Measurements from ENCODE around the gene OSER1. TPM values are rescaled to one million over a fixed set of nuclear protein-coding genes. Genes with fewer than 3 reads are reported as not detected.

Gene OSER1
- total RNA-seq, 1 donor from 2014 or later = 28.2 TPM

- Mint-ChIP-seq H3K27me3 (ENCODE audit: unreplicated experiment) (peaks cover 9% of the 10 kb centered on the region), H3K36me3 (ENCODE audit: low read depth, unreplicated experiment) (no peaks in the 10 kb centered on the region), H3K27ac (ENCODE audit: unreplicated experiment) (no peak overlapping the region), H3K4me1 (ENCODE audit: unreplicated experiment) (peaks cover 24% of the 10 kb centered on the region), H3K9me3 (ENCODE audit: unreplicated experiment) (no peaks in the 10 kb centered on the region), H3K4me3 (ENCODE audit: unreplicated experiment) (no peak overlapping the region)
- no peak for DNase-seq (ENCODE audit: low spot score)
- TF ChIP-seq CTCF (IDR thresholded peaks at IDR 0.05; ENCODE audit: unreplicated experiment) = no peak
Measured at GRCh38 chr20:44180814-44181213, 29.8 kb downstream of the OSER1 start.

GRCh38 chr20:44176833-44177534 is 33.6 kb downstream of the OSER1 start:
- no peak overlapping the region for H3K27ac Mint-ChIP-seq (ENCODE audit: unreplicated experiment)

GRCh38 chr20:44174996-44175765 is 35.4 kb downstream of the OSER1 start:
- no peak overlapping the region for H3K4me3 Mint-ChIP-seq (ENCODE audit: unreplicated experiment)
- H3K36me3 Mint-ChIP-seq (ENCODE audit: low read depth, unreplicated experiment) = no peaks in the 10 kb centered on the region
- DNase-seq (ENCODE audit: low spot score) = no peak
- H3K4me1 Mint-ChIP-seq (ENCODE audit: unreplicated experiment) = peaks cover 28% of the 10 kb centered on the region
- H3K27ac Mint-ChIP-seq (ENCODE audit: unreplicated experiment) = no peak overlapping the region
- no peaks in the 10 kb centered on the region for H3K9me3 Mint-ChIP-seq (ENCODE audit: unreplicated experiment)
- peaks cover 2% of the 10 kb centered on the region for H3K27me3 Mint-ChIP-seq (ENCODE audit: unreplicated experiment)
- no peak for TF ChIP-seq CTCF (IDR thresholded peaks at IDR 0.05; ENCODE audit: unreplicated experiment)

More at GRCh38 chr20:44176833-44177534, 33.6 kb downstream of the OSER1 start:
- Mint-ChIP-seq H3K27me3 (ENCODE audit: unreplicated experiment) (peaks cover 4% of the 10 kb centered on the region), H3K9me3 (ENCODE audit: unreplicated experiment) (no peaks in the 10 kb centered on the region), H3K36me3 (ENCODE audit: low read depth, unreplicated experiment) (no peaks in the 10 kb centered on the region), H3K4me1 (ENCODE audit: unreplicated experiment) (peaks cover 21% of the 10 kb centered on the region), H3K4me3 (ENCODE audit: unreplicated experiment) (no peak overlapping the region)
- no peak for TF ChIP-seq CTCF (IDR thresholded peaks at IDR 0.05; ENCODE audit: unreplicated experiment)
- DNase-seq (ENCODE audit: low spot score) = no peak

- Mint-ChIP-seq H3K9me3 (ENCODE audit: unreplicated experiment) (no peaks in the 10 kb centered on the region), H3K27me3 (ENCODE audit: unreplicated experiment) (peaks cover 3% of the 10 kb centered on the region), H3K4me3 (ENCODE audit: unreplicated experiment) (no peak overlapping the region), H3K4me1 (ENCODE audit: unreplicated experiment) (peaks cover 31% of the 10 kb centered on the region), H3K27ac (ENCODE audit: unreplicated experiment) (no peak overlapping the region), H3K36me3 (ENCODE audit: low read depth, unreplicated experiment) (no peaks in the 10 kb centered on the region)
- no peak for DNase-seq (ENCODE audit: low spot score)
- no peak for TF ChIP-seq CTCF (IDR thresholded peaks at IDR 0.05; ENCODE audit: unreplicated experiment)
Measured at GRCh38 chr20:44173846-44174245, 36.7 kb downstream of the OSER1 start.

GRCh38 chr20:44173116-44173515 is 37.5 kb downstream of the OSER1 start:
- H3K27me3 Mint-ChIP-seq (ENCODE audit: unreplicated experiment) = peaks cover 3% of the 10 kb centered on the region
- H3K4me1 Mint-ChIP-seq (ENCODE audit: unreplicated experiment) = peaks cover 31% of the 10 kb centered on the region
- no peak for TF ChIP-seq CTCF (IDR thresholded peaks at IDR 0.05; ENCODE audit: unreplicated experiment)
- H3K36me3 Mint-ChIP-seq (ENCODE audit: low read depth, unreplicated experiment) = no peaks in the 10 kb centered on the region
- no peak overlapping the region for H3K27ac Mint-ChIP-seq (ENCODE audit: unreplicated experiment)
- H3K9me3 Mint-ChIP-seq (ENCODE audit: unreplicated experiment) = no peaks in the 10 kb centered on the region
- no peak for DNase-seq (ENCODE audit: low spot score)
- H3K4me3 Mint-ChIP-seq (ENCODE audit: unreplicated experiment) = no peak overlapping the region
